HG02852 (cell line): ENCODE measurements around the gene CTNNB1.
"Not testable (repeated sequence)": the region's sequence is repeated elsewhere in the genome, so short reads cannot be mapped to it uniquely, and the experiment has no call there.

Experiments used
- ATAC-seq: cut with Tn5 transposase; IDR thresholded peaks from one replicate; pipeline ENCODE4 v1.9.1; 2021; ENCODE audit warnings: mild to moderate bottlenecking, moderate library complexity; ENCODE audit not compliant: unreplicated experiment

Gene CTNNB1

DNA sequence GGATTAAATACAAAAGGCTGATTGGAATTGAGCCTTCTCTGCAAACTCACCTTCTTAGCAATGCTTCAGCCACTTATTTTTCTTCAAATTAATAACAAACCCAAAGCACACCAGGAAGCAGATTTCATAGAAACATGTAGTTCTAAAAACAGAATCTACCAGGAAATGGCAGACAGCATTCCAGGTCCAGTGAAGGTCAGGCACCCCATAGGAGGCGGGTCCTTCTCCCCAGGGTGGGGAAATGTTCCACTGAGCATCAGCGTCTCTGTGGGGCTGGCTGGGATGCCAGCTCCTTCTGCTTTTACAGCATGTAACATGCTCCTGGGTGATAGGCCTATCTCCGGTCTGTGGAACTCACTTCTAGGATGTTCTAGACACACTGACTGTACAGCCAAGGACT, 49.2 kb downstream of the CTNNB1 start:
- ATAC-seq, result no peak

DNA sequence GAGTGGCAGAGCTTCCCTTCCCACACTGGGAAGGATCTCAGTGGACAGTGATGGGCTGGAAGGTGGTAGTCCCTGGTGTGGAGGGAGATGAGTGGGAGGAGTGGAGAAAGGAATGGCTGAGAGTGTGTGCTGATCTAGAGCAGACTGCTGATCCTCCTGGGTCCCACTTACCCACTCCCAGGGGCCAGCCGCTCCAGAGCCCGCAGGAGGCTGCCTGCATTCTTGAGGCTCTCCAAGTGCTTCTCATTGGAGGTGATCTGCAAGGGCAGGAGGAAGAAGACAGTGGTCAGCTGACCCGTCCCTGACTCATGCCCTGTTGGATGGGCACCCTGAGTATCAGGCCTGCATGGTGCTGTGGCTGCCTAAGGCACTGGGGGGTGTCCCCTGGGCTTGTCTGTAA, 50.0 kb downstream of the CTNNB1 start:
- ATAC-seq, result no peak

DNA sequence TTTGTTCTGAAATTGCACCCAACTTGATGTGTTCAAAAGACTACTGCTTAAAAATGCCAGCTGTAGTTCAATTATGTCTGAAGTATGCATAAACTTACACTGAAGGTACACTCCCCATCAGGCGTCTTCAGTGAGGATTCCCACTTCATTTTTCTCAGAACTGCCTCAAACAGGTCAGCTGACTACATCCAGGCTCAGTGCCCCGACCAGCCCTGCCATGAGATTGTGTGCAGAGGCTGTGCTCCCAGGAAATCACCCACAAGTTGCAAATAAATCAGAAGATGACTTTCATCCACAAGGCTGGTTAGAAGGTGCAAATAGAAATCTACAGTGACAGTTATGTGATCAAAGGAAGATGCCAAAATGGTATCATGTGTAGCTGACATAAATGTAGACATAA, 51.5 kb downstream of the CTNNB1 start:
- no peak for ATAC-seq

DNA sequence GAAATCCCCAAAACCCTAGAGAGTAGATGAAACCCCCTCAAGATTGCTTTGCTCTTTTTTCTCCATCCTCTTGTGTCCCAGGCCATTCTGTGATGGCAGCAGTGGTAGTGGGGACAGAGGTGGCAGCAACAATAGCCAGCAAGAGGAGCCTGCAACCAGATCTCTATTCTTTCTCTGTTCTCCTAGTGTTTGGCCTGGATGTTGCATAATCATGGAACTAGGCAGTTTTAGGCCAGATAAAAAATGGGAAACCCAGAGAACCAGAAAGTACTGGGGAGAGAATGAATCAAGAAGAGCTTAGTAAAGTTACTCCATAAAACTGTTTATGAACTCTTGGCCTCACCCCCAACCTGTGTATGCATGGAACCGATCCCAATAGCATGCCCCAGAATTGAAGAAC, 52.3 kb downstream of the CTNNB1 start:
- no peak for ATAC-seq

DNA sequence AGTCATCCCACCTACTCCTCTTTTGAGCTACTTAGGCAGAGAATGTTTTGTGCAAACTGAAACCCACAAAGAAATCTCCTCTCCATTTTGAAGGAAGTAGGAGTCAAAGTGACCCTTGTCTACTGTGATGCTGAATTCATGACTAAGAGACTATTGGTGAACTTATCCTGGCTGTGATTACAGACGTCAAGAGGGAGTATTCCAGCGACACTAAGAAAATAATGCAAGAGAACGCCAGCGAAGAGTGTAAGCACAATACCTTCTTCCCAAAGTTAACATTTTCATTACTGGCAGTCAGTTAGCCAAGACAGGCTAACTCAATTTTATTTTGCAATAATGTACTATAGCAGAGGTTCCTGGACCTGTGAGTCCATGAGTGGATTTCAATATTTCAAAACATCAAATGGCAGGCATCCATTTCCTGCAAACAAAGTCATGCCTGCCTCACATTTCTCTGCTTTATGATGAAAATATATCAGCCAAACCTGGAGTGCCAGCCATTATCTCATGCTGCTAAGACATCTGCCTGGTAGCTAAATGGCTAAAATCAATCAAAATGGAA, 59.0 kb downstream of the CTNNB1 start:
- no peak for ATAC-seq

DNA sequence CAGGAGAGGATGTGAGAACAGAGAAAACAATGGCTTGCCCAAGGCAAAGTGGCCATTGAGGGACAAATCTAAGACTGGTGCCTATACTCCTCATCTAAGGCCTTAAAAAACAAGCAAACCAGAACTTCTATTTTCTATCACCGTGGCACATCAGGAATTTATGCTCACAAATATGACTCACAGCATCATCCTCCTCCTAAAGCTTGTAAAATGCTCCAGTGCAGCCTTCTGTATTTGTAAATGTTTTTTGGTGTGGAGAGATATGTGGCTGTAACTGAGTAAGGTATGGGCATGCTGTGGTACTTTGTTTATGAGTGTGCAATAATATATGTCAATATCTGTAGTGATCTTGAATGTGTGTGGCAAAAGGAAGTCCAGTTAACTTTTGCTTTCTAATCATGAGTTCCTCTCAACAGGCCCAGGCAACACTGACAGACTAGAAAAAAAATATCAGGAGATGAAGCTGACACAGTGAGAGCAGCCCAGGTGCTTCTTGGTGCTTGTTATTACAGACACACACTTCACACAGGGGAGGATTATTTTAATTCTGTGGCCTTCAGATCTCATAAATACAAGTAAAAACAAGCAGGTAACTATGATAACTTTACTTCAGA, 60.3 kb downstream of the CTNNB1 start:
- ATAC-seq, result no peak

DNA sequence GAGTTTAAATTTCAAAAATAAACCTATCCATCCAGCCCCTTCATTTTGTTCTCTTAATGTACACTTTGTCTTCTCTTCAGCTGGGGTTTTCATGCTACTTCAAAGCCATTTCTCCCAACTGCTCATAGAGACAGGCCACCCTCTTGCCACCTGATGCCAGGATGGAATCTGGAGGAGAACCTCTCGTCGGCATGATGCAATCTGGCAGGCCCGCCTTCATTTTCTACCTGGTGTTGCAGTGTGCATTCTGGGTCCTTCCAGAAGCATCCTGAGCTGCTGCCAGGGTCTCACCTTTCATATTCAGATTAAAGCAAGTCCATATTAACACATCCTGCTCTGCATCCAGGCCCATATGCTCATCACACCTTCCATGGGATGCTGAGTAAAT, 60.8 kb downstream of the CTNNB1 start:
- ATAC-seq, result no peak

DNA sequence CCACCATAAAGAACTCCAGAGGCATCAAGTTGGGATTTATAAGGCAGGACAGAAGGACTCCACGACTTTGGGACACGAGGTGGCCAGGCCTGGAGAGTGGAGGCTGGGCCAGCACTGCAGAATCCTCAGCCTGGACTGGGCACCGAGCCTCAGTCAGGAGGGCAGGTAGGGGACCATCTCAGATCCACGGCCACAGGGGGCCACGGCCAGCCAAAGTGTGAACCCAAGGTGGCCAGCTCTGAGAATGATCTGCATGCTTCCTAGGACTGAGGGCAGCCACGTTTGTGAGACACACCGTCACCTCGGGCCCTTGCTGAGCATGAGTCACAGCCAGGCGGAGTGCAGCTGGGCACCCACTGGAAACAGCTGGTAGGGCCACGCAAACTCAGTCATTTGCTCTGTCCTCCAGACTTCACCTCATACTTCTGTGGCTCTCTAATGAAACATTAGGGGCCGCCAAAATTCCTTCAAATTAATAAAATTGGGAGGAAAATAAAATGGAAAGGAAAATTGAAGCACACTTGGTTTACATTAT, 65.8 kb downstream of the CTNNB1 start:
- ATAC-seq, result no peak

DNA sequence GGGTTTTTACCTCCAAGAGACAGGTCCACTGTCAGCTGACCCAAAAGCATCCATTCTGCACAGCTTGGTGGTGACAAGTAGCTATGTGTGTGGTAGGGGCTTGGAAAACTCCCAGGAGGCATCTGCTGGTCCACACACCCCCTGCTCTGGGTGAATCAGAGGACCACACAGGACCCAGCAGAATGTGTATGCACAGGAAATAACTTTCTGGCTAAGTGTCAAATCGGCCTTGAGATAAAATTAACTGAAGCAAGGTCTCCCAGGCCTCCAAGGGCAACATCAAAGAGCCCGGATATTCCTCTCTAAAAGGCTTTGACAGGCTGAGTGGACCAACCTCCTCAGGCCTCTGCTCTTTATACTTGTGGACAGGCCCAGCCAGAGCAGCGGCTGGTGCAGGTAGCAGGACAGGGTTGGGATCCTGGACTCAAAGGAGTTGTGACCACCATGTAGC, 66.5 kb downstream of the CTNNB1 start:
- no peak for ATAC-seq

DNA sequence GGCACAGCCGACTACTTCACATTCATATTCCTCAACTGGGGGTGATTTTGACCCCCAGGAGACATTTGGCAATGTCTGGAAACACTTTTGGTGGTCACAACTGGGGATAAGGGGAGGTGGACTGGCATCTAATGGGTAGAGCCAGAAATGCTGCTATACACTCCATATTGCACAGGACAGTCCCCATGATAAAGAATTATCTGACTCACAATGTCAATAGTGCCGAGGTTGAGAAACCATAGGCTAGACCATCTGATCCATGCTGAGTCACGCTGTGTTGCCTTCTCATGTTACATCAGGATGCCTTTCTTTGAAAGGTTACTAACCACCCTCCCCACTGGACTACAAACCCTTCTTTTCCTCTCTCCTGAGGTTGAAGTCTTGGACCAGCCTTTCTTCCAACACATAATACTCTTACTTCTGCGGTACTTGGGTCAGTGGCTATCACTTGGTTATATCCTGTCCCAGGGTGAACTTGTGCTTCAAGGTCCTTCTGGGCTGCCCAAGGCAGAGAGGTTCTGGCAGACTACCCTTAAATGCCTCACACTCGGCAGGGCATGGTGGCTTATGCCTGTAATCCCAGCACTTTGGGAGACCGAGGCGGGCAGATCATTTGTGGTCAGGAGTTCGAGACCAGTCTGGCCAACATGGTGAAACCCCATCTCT, 68.8 kb downstream of the CTNNB1 start:
- no peak for ATAC-seq

DNA sequence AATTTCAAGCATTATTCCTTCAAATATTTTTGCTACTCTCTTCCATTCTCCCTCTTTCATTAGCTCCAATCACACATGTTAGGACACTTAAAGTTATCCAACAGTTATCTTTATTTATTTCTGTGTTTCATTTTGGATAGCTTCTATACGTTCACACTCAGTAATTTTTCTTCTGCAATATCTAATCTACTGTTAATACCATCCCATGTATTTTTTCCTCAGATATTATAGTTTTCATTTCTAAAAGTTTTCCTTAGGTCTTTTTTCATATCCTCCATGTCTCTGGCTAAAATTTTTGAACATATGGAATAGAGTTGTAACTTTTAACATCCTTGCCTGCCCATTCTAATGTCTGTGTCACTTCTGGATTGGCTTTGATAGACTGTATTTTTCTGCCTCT, 73.4 kb downstream of the CTNNB1 start:
- ATAC-seq, result no peak

DNA sequence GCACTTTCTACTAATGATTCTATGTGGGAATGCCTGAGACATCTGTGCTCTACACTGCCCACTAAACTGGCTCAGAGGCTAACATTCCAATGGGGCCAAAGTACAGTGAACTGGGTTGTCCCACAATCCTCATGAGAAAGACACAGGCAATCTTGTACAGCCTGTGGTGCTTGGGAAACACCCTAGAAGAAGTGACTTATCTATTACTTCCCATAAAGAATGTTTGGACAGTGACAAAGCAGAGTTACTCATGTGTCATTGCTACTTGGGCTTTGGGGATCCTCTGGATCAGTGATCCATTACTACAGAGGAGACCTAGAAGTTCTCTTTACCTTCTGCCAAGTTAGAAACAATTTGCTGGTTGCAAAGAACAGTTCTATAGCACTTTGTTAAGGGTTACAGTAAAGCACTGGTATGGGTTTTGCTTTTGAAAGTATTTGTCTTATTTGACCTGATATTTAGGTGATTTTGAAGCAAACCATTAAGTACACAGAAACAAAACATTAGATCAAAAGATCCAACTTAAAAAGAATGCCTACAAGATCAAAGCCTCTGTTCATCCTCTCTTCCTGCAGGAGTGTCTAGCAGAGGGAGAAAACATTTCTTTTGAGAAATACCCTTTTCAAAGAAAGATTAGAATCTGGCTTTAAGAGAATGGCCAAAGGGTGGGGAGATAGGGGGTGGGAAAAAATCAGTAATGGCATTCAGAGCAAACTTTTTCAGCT, 75.8 kb downstream of the CTNNB1 start:
- ATAC-seq, result no peak

DNA sequence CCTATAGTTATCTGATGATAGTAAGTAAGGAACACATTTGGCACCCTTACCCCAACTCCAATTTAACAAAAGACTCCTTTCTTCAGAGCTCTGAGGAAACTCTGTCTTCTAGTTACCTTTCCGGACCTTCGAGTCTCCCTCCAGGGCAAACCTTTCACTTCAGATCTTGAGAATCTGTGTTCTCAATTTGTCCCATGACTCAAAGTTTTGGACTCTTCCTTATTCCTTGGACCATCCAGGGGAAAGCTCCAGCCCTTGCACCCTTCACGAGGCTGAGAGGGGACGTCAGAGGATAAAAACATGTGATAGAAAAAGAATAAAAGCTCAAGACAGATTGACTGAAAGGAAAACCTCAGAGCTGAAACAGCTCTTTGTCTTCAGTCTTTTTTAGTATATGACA, 76.9 kb downstream of the CTNNB1 start:
- no peak for ATAC-seq

DNA sequence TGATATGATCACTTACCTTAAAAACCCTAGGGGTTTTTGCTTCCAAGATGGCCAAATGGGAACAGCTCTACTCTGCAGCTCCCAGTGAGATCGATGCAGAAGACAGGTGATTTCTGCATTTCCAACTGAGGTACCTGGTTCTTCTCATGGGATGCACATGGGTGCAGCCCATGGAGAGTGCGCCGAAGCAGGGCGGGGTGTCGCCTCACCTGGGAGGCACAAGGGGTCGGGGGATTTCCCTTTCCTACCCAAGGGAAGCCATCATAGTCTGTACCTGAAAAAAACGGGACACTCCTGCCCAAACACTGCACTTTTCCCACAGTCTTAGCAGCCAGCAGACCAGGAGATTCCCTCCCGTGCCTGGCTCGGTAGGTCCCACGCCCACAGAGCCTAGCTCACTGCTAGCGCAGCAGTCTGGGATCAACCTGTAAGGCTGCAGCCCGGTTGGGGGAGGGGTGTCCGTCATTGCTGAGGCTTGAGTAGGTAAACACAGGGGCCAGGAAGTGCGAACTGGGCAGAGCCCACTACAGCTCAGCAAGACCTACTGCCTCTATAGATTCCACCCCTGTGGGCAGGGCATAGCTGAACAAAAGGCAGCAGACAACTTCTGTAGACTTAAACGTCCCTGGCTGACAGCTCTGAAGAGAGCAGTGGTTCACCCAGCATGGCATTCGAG, 78.6 kb downstream of the CTNNB1 start:
- no peak for ATAC-seq

DNA sequence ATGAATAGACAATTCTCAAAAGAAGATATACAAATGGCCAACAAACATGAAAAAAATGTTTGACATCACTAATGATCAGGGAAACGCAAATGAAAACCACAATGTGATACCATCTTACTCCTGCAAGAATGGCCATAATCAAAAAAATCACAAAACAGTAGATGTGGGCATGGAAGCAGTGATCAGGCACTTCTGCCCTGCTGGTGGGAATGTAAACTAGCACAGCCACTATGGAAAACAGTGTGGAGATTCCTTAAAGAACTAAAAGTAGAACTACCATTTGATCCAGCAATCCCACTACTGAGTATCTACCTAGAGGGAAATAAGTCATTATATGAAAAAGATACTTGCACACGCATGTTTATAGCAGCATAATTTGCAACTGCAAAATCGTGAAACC, 85.6 kb downstream of the CTNNB1 start:
- ATAC-seq, result not testable (repeated sequence)

DNA sequence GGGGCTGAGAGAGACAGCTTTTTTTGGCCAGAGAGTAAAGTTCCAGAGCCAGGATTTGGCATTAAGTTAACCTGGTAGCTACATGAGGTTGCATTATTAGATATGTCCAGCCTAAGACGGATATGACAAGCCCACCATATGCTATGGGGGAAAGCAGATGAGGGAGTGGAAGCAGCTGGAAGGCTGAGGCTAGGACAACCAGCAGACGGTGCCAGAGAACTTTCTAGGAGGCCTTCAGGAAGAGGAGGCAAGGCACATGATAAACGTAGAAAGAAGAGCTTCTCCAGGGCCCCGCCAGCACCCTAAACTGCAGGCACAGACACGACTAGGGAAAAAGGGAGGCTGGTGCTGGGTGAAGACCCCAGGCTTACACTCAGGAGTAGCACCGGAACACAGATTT, 87.0 kb downstream of the CTNNB1 start:
- no peak for ATAC-seq

DNA sequence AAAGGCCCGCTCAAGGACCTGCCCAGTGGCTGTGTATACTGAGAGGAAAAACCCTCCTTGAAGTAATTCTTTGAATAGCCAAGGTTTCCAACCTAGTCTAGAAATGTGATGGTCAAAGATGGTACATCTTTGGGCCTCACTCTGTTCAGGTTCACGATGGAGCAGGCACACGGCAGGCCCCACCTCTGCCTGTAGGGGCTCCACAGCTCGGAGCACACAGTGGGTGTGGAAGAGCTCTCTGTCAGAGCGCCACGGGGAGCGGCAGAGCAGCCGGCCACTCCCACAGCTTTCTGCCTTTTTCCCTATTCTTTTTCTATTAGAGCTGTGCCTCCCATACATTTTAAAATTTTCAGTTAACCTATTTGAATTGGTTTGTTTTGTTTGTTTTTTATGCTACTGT, 89.5 kb downstream of the CTNNB1 start:
- no peak for ATAC-seq
